Ecto neural progenitor cell (in vitro differentiated cells): ENCODE measurements around the gene NPEPL1.
"Not testable (repeated sequence)": the region's sequence is repeated elsewhere in the genome, so short reads cannot be mapped to it uniquely, and the experiment has no call there.

ENCODE experiments used
- DNase-seq: peaks from one replicate; pipeline ENCODE4 v3.0.0-alpha.2; 2018; ENCODE audit warnings: low spot score

Gene NPEPL1

GRCh38 chr20:58692579-58693225 lies at the start of gene NPEPL1:
Gene NPEPL1, plus strand, starts transcription at chr20:58692800. Its CDS starts 101 bp downstream, at chr20:58692901.
- peak; percentile 76 for DNase-seq

GRCh38 chr20:58642896-58643295 lies 49.7 kb upstream of the NPEPL1 start:
- not testable (repeated sequence) for DNase-seq

GRCh38 chr20:58645412-58645968 lies 47.1 kb upstream of the NPEPL1 start:
- DNase-seq = peak; percentile 8

- DNase-seq = peak; percentile 20
Measured at GRCh38 chr20:58646257-58646656, 46.3 kb upstream of the NPEPL1 start.

GRCh38 chr20:58646703-58647102 lies 45.9 kb upstream of the NPEPL1 start:
- DNase-seq = peak; percentile 14

GRCh38 chr20:58647162-58647795 lies 45.3 kb upstream of the NPEPL1 start:
- peak; percentile 18 for DNase-seq

- peak; percentile 36 for DNase-seq
Measured at GRCh38 chr20:58647796-58648501, 44.7 kb upstream of the NPEPL1 start.

- peak; percentile 8 for DNase-seq
Measured at GRCh38 chr20:58648502-58648825, 44.1 kb upstream of the NPEPL1 start.

GRCh38 chr20:58649288-58650180 lies 43.1 kb upstream of the NPEPL1 start:
- no peak for DNase-seq

- peak; percentile 63 for DNase-seq
Measured at GRCh38 chr20:58650181-58650775, 42.3 kb upstream of the NPEPL1 start.

- DNase-seq = peak; percentile 94
Measured at GRCh38 chr20:58650776-58651558, 41.6 kb upstream of the NPEPL1 start, which contains the start of gene STX16. Gene STX16, plus strand, starts transcription at chr20:58651283. Its CDS starts 724 bp downstream, at chr20:58652007.

GRCh38 chr20:58651559-58651945 lies 41.0 kb upstream of the NPEPL1 start:
- DNase-seq = no peak

GRCh38 chr20:58651946-58652605 lies 40.5 kb upstream of the NPEPL1 start:
- peak; percentile 74 for DNase-seq

GRCh38 chr20:58652606-58653294 lies 39.9 kb upstream of the NPEPL1 start:
- no peak for DNase-seq

GRCh38 chr20:58654337-58654736 lies 38.3 kb upstream of the NPEPL1 start:
- no peak for DNase-seq

GRCh38 chr20:58655328-58656107 lies 37.1 kb upstream of the NPEPL1 start:
- DNase-seq = no peak

GRCh38 chr20:58656831-58657230 lies 35.8 kb upstream of the NPEPL1 start:
- DNase-seq = no peak

GRCh38 chr20:58657262-58657661 lies 35.3 kb upstream of the NPEPL1 start:
- no peak for DNase-seq

GRCh38 chr20:58657986-58658385 lies 34.6 kb upstream of the NPEPL1 start:
- no peak for DNase-seq
